Measurements from ENCODE around the gene ENO4.

Gene ENO4

GRCh38 chr10:116831790-116832189, 17.5 kb upstream of the ENO4 start:
- no peak for DNase-seq

GRCh38 chr10:116833986-116834985, 15.0 kb upstream of the ENO4 start:
- DNase-seq: no peak

GRCh38 chr10:116835658-116836057, 13.6 kb upstream of the ENO4 start:
- no peak for DNase-seq

- no peak for DNase-seq
These were observed 13.2 kb upstream of the ENO4 start for GRCh38 chr10:116836083-116836482.

GRCh38 chr10:116836902-116837523, 12.3 kb upstream of the ENO4 start:
- DNase-seq: no peak

GRCh38 chr10:116838143-116838725, 11.1 kb upstream of the ENO4 start:
- DNase-seq: no peak

- DNase-seq: no peak
These were observed 8.8 kb upstream of the ENO4 start for GRCh38 chr10:116840389-116841075.

- no peak for DNase-seq
These were observed 3.5 kb upstream of the ENO4 start for GRCh38 chr10:116845823-116846222.

- no peak for DNase-seq
These were observed 1.0 kb upstream of the ENO4 start for GRCh38 chr10:116848032-116848943.

- no peak for DNase-seq
These were observed 403 bp upstream of the ENO4 start for GRCh38 chr10:116848944-116849247.

GRCh38 chr10:116850058-116850611, 836 bp downstream of the ENO4 start:
- DNase-seq: no peak

GRCh38 chr10:116852246-116852645, 2.9 kb downstream of the ENO4 start:
- no peak for DNase-seq

GRCh38 chr10:116853287-116853686, 4.0 kb downstream of the ENO4 start:
- DNase-seq: no peak

- DNase-seq: no peak
These were observed 4.4 kb downstream of the ENO4 start for GRCh38 chr10:116853701-116854100.

- DNase-seq: peak; percentile 19
These were observed 7.9 kb downstream of the ENO4 start for GRCh38 chr10:116857156-116857555.

- DNase-seq: no peak
These were observed 12.5 kb downstream of the ENO4 start for GRCh38 chr10:116861796-116862195.

- no peak for DNase-seq
These were observed 15.1 kb downstream of the ENO4 start for GRCh38 chr10:116864436-116864835.

GRCh38 chr10:116866066-116866465, 16.8 kb downstream of the ENO4 start:
- DNase-seq: no peak

- DNase-seq: no peak
These were observed 17.8 kb downstream of the ENO4 start for GRCh38 chr10:116866987-116867595.

GRCh38 chr10:116868198-116868676, 18.9 kb downstream of the ENO4 start:
- DNase-seq: no peak

GRCh38 chr10:116868722-116869121, 19.4 kb downstream of the ENO4 start:
- DNase-seq: peak; percentile 3
